GM23248 (cell line): Measurements from ENCODE around the gene C5. TPM values are rescaled to one million over a fixed set of nuclear protein-coding genes. Genes with fewer than 3 reads are reported as not detected.

Experiments
- DNase-seq: peaks from one replicate; pipeline ENCODE4 v3.0.0-alpha.2; 2015
- H2AFZ ChIP-seq: fragments of 200-600 bp; sonication (generic); 2 replicates; pipeline ENCODE4 v1.6.1; 2016; ENCODE audit warnings: antibody characterized with exemption
- H3F3A ChIP-seq: fragments of 200-600 bp; sonication (generic); 2 replicates; pipeline ENCODE4 v1.6.1; 2016; ENCODE audit warnings: mild to moderate bottlenecking, antibody characterized with exemption, mixed run types; ENCODE audit not compliant: insufficient read depth
- H3K27ac ChIP-seq: fragments of 200-600 bp; sonication (generic); 2 replicates; pipeline ENCODE4 v1.5.1; 2016; ENCODE audit warnings: mild to moderate bottlenecking
- H3K27me3 ChIP-seq: fragments of 200-600 bp; sonication (generic); replicated peaks from 2 replicates; pipeline ENCODE4 v1.6.1; 2016; ENCODE audit warnings: mild to moderate bottlenecking; ENCODE audit not compliant: insufficient read depth
- H3K36me3 ChIP-seq: fragments of 200-600 bp; sonication (generic); 2 replicates; pipeline ENCODE4 v1.6.1; 2016; ENCODE audit warnings: low read depth, mild to moderate bottlenecking
- H3K4me1 ChIP-seq: fragments of 200-600 bp; sonication (generic); 2 replicates; pipeline ENCODE4 v1.6.1; 2016; ENCODE audit warnings: mild to moderate bottlenecking; ENCODE audit not compliant: insufficient read depth
- H3K4me2 ChIP-seq: fragments of 200-600 bp; sonication (generic); one replicate; pipeline ENCODE4 v1.6.1; 2016; ENCODE audit warnings: mild to moderate bottlenecking; ENCODE audit not compliant: unreplicated experiment
- H3K4me3 ChIP-seq: fragments of 200-600 bp; sonication (generic); 2 replicates; pipeline ENCODE4 v1.5.1; 2016; ENCODE audit warnings: mild to moderate bottlenecking
- H3K79me2 ChIP-seq: fragments of 200-600 bp; sonication (generic); 2 replicates; pipeline ENCODE4 v1.6.1; 2016; ENCODE audit warnings: mild to moderate bottlenecking; ENCODE audit not compliant: insufficient read depth
- H3K9ac ChIP-seq: fragments of 200-600 bp; sonication (generic); 2 replicates; pipeline ENCODE4 v1.6.1; 2016; ENCODE audit warnings: mild to moderate bottlenecking
- H3K9me2 ChIP-seq: fragments of 200-600 bp; sonication (generic); 2 replicates; pipeline ENCODE4 v1.6.1; 2016; ENCODE audit warnings: mixed run types, mild to moderate bottlenecking, moderate library complexity; ENCODE audit not compliant: insufficient read depth
- H3K9me3 ChIP-seq: fragments of 200-600 bp; sonication (generic); one replicate; pipeline ENCODE4 v1.6.1; 2017; ENCODE audit warnings: low read depth
- H4K20me1 ChIP-seq: fragments of 200-600 bp; sonication (generic); 2 replicates; pipeline ENCODE4 v1.6.0; 2016; ENCODE audit not compliant: insufficient read depth
- EZH2 ChIP-seq: fragments of 200-600 bp; sonication (generic); IDR thresholded peaks from 2 replicates; pipeline ENCODE4 v1.6.1; 2018; ENCODE audit warnings: antibody characterized with exemption, mild to moderate bottlenecking; ENCODE audit not compliant: insufficient read depth, poor library complexity, severe bottlenecking
- EZH2phosphoT487 ChIP-seq: fragments of 200-600 bp; sonication (generic); IDR thresholded peaks from 2 replicates; pipeline ENCODE4 v1.6.1; 2018; ENCODE audit warnings: antibody characterized with exemption, moderate library complexity, mild to moderate bottlenecking, low read depth; ENCODE audit not compliant: insufficient read depth
- WGBS, 2 experiments: methylation state at CpG; one replicate each; pipeline ENCODE4 v1.1.6; 2015 to 2017; ENCODE audit warnings: low lambda C conversion rate in 2 of 2, low coverage in 1 of 2; ENCODE audit errors: missing lambda C conversion rate in 2 of 2; 5-methylcytosine and 5-hydroxymethylcytosine counted together
- in situ Hi-C: fragments of 300-500 bp; cut with MboI; formaldehyde crosslinking; loops from 2 replicates; pipeline ENCODE4 v1.15.0; 2020
- polyA plus RNA-seq: library from polyadenylated mRNA; unstranded; fragments of >200 nt; fragmentation: Nextera tagmentation; extraction: Ambion mirVana; gene quantifications from 2 replicates; pipeline ENCODE4 v1.2.1, GENCODE V29; 2016
- total RNA-seq: library from RNA; depleted of rRNA; stranded (reverse); fragments of >200 nt; shearing (Covaris generic); gene quantifications from 2 replicates; pipeline ENCODE4 v1.2.3, GENCODE V29; 2014

C5 gene
- total and polyA plus RNA-seq, 2 experiments from 2014 or later = 1.2 to 1.6 TPM

DNA sequence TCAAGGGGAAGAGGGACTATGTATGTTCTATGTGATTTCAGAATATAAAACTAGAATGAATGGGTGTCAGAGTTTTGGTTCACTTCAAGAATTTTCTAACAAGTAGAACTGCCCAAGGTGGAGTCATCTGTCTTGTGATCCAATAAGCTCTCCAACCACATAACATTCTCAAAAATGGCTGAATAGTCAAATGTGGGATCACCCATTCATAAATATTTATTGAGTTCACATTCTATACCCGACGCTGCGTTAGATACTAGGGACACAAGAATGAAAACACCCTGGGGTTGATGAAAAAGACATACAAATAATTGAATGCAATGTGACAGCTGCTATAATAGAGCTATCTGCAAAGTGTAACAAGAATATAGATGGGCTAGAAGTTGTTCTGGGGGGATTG is 88.1 kb downstream of the C5 start:
- H3K4me3 ChIP-seq = no peak overlapping the region
- no peaks in the 10 kb centered on the region for H3K4me1 ChIP-seq
- no peaks in the 10 kb centered on the region for H4K20me1 ChIP-seq
- no peaks in the 10 kb centered on the region for H3K79me2 ChIP-seq
- H3F3A ChIP-seq = no peaks in the 10 kb centered on the region
- in situ Hi-C loops = no loop called here
- WGBS, 2 experiments = 97 to 99% methylated on average over 3 of the region's 3 CpGs
- H3K27ac ChIP-seq = no peak overlapping the region
- H3K27me3 ChIP-seq = no peaks in the 10 kb centered on the region
- H3K36me3 ChIP-seq = no peaks in the 10 kb centered on the region
- TF ChIP-seq EZH2phosphoT487 (no peak), EZH2 (no peak)
- H3K9ac ChIP-seq = no peak overlapping the region
- H3K4me2 ChIP-seq = no peak overlapping the region
- no peaks in the 10 kb centered on the region for H3K9me3 ChIP-seq
- H3K9me2 ChIP-seq = no peaks in the 10 kb centered on the region
- no peak for DNase-seq
- H2AFZ ChIP-seq = no peak overlapping the region

DNA sequence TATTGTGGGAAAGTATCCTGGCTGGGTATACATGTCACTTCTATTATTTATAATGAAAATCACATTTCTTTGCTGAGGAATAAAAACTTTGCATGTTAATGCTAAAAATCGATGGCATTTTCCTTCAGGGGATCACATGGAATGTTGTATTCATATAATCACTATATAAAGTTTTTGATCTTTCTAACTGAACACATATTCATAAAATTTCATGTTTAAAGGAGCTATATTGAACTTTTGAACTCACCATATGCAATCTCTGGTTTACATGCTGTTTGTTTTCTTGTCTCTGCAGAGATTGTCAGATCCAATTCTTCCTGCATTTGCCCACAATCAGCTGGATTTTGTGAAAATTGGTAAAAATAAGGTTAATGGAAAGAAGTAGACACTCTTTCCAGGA is 90.1 kb downstream of the C5 start:
- in situ Hi-C loops = no loop called here
- Histone ChIP-seq H3K9me3 (no peaks in the 10 kb centered on the region), H4K20me1 (no peaks in the 10 kb centered on the region), H3K27me3 (no peaks in the 10 kb centered on the region), H3K4me1 (no peaks in the 10 kb centered on the region), H3K36me3 (no peaks in the 10 kb centered on the region), H3K9ac (no peak overlapping the region), H3K9me2 (no peaks in the 10 kb centered on the region), H3K4me3 (no peak overlapping the region), H2AFZ (no peak overlapping the region), H3F3A (no peaks in the 10 kb centered on the region), H3K27ac (no peak overlapping the region), H3K4me2 (no peak overlapping the region), H3K79me2 (no peaks in the 10 kb centered on the region)
- no peak for DNase-seq
- no peak for TF ChIP-seq EZH2
- TF ChIP-seq EZH2phosphoT487 = no peak
- WGBS, 2 experiments = 50 to 58% methylated on average over 1 of the region's 1 CpG

DNA sequence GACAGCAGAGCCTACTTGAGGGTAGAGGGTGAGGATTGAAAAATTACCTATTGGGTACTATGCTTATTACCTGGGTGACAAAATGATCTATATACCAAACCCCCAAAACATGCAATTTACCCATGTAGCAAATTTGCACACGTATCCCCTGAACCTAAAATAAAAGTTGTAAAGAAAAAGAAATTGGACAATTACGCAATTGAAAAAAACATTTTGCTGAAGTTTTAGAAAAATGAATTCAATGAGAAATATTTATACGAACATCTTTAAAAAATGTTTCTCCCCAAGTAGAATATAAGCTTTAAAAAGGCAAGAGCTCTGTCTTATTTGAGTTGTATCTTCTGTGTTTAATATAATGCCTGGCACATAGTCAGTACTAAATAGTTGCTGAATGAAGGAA is 93.2 kb downstream of the C5 start:
- no peak overlapping the region for H3K4me3 ChIP-seq
- H3K9me3 ChIP-seq = no peaks in the 10 kb centered on the region
- DNase-seq = no peak
- H3K36me3 ChIP-seq = no peaks in the 10 kb centered on the region
- in situ Hi-C loops = no loop called here
- no peaks in the 10 kb centered on the region for H3K9me2 ChIP-seq
- H3K9ac ChIP-seq = no peak overlapping the region
- H3K4me2 ChIP-seq = no peak overlapping the region
- H3K4me1 ChIP-seq = no peaks in the 10 kb centered on the region
- no peaks in the 10 kb centered on the region for H4K20me1 ChIP-seq
- no peak overlapping the region for H2AFZ ChIP-seq
- 88 to 91% methylated on average over 3 of the region's 3 CpGs for WGBS, 2 experiments
- H3K27me3 ChIP-seq = no peaks in the 10 kb centered on the region
- H3K27ac ChIP-seq = no peak overlapping the region
- no peaks in the 10 kb centered on the region for H3F3A ChIP-seq
- no peak for TF ChIP-seq EZH2phosphoT487
- no peak for TF ChIP-seq EZH2
- no peaks in the 10 kb centered on the region for H3K79me2 ChIP-seq

DNA sequence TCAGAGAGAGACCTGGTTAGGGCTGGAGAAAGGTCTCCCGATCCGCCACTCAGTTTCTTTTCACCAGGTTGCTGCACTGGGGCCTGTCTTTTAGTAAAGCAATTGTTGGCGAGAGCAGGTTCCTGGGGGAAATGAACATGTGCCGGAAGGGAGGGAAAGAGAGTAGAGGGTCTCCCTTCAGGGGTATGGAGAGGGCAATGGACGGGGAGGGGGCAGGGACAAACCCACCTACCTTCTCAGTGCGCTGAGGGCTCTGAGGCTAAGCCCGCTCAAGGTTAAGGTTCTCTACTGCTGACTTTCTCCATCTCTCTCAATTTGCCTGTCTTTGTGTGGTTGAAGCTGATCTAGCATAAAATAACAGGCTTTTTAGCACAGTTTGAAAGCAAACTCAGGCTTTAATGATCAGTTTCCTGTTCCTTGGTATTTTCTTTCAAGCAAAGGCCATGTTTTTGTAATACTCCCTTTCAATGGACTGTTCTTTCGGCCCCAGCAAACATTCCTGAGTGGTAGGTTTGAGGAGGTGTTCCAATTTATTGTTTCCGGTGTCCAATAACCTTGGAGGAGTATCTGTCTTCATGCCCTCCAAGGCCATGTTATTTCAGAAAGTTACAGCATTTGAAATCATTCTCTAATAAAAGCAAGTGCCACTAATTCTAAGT is 98.0 kb downstream of the C5 start:
- no peak for DNase-seq

More for the DNA sequence above, 98.0 kb downstream of the C5 start:
- no peaks in the 10 kb centered on the region for H4K20me1 ChIP-seq
- in situ Hi-C loops = no loop called here
- H3K9ac ChIP-seq = no peak overlapping the region
- H3F3A ChIP-seq = no peaks in the 10 kb centered on the region
- H3K79me2 ChIP-seq = no peaks in the 10 kb centered on the region
- H3K36me3 ChIP-seq = no peaks in the 10 kb centered on the region
- H3K27me3 ChIP-seq = no peaks in the 10 kb centered on the region
- no peak for TF ChIP-seq EZH2phosphoT487
- no peak for TF ChIP-seq EZH2
- H3K27ac ChIP-seq = no peak overlapping the region
- no peak overlapping the region for H3K4me2 ChIP-seq
- no peaks in the 10 kb centered on the region for H3K9me2 ChIP-seq
- WGBS, 2 experiments = 93 to 95% methylated on average over 9 of the region's 9 CpGs
- no peaks in the 10 kb centered on the region for H3K4me1 ChIP-seq
- no peak overlapping the region for H2AFZ ChIP-seq
- H3K9me3 ChIP-seq = no peaks in the 10 kb centered on the region
- no peak overlapping the region for H3K4me3 ChIP-seq
